CD14-positive monocyte (primary cell): ENCODE measurements around the gene KNSTRN. TPM values are rescaled to one million over a fixed set of nuclear protein-coding genes. Genes with fewer than 3 reads are reported as not detected.

ENCODE experiments used
- DNase-seq, 3 donors: peaks; one replicate each; pipeline ENCODE4 v3.0.0-alpha.2; 2011 to 2022
- H2AFZ ChIP-seq: 2 replicates; pipeline ENCODE4 v1.6.0; 2012; ENCODE audit warnings: mild to moderate bottlenecking, low read depth, low read length, inconsistent platforms; ENCODE audit not compliant: insufficient read depth, poor library complexity, severe bottlenecking
- H3K27ac ChIP-seq, 2 donors: 1 replicate in 1 of 2; 2 replicates in 1 of 2; pipeline ENCODE4 v1.5.1; 2012 to 2013; ENCODE audit warnings: low read length in 2 of 2, control low read depth in 1 of 2, inconsistent platforms in 1 of 2, low read depth in 1 of 2, mild to moderate bottlenecking in 1 of 2
- H3K27me3 ChIP-seq, 2 donors: one replicate each; pipeline versions ENCODE4 v1.6.0 to v1.6.1; 2011 to 2013; ENCODE audit warnings: low read length in 2 of 2; ENCODE audit not compliant: control insufficient read depth in 2 of 2, insufficient read depth in 2 of 2
- H3K36me3 ChIP-seq, 2 donors: replicated peaks in 1 of 2; 1 replicate in 1 of 2; 2 replicates in 1 of 2; pipeline versions ENCODE4 v1.5.1 to v1.6.1; 2012 to 2013; ENCODE audit warnings: low read length in 2 of 2, control low read depth in 1 of 2, inconsistent platforms in 1 of 2, mild to moderate bottlenecking in 1 of 2; ENCODE audit not compliant: insufficient read depth in 2 of 2, control insufficient read depth in 1 of 2
- H3K4me1 ChIP-seq, 2 donors: 1 replicate in 1 of 2; 2 replicates in 1 of 2; pipeline versions ENCODE4 v1.5.1 to v1.6.1; 2012 to 2013; ENCODE audit warnings: low read length in 2 of 2, control low read depth in 1 of 2, inconsistent platforms in 1 of 2, mild to moderate bottlenecking in 1 of 2, moderate library complexity in 1 of 2; ENCODE audit not compliant: insufficient read depth in 2 of 2, control insufficient read depth in 1 of 2
- H3K4me2 ChIP-seq: replicated peaks from 2 replicates; pipeline ENCODE3; 2012; ENCODE audit warnings: low read length, moderate library complexity, mild to moderate bottlenecking; ENCODE audit not compliant: poor library complexity, severe bottlenecking; ENCODE audit errors: extremely low read depth
- H3K4me3 ChIP-seq, 3 experiments: fragments of 200-600 bp in 1 of 3; sonication (generic) in 1 of 3; replicated peaks in 1 of 3; 1 replicate in 2 of 3; 2 replicates in 1 of 3; pipeline ENCODE4 v1.5.1; 2011 to 2013; ENCODE audit warnings: low read length in 3 of 3, mild to moderate bottlenecking in 3 of 3, control low read depth in 2 of 3, low read depth in 2 of 3, inconsistent platforms in 1 of 3, moderate library complexity in 1 of 3
- H3K79me2 ChIP-seq: 2 replicates; pipeline ENCODE4 v1.6.0; 2012; ENCODE audit warnings: mild to moderate bottlenecking, control low read depth, inconsistent platforms, low read length, moderate library complexity; ENCODE audit not compliant: insufficient read depth
- H3K9ac ChIP-seq: 2 replicates; pipeline ENCODE4 v1.6.0; 2017; ENCODE audit warnings: low read length, mild to moderate bottlenecking; ENCODE audit not compliant: insufficient read depth, poor library complexity, severe bottlenecking
- H3K9me3 ChIP-seq, 2 donors: replicated peaks in 1 of 2; 1 replicate in 1 of 2; 2 replicates in 1 of 2; pipeline versions ENCODE4 v1.5.1 to v1.6.1; 2012 to 2013; ENCODE audit warnings: low read length in 2 of 2, control low read depth in 1 of 2; ENCODE audit not compliant: control insufficient read depth in 1 of 2, insufficient read depth in 1 of 2
- H4K20me1 ChIP-seq: 2 replicates; pipeline ENCODE4 v1.6.0; 2012; ENCODE audit warnings: mild to moderate bottlenecking, low read length, control low read depth, moderate library complexity; ENCODE audit not compliant: insufficient read depth
- H3K27ac Mint-ChIP-seq, 7 donors: one replicate each; pipeline ENCODE4 v1.8.0; 2020; ENCODE audit warnings: mild to moderate bottlenecking in 7 of 7, mixed read lengths in 7 of 7, moderate library complexity in 6 of 7, inconsistent platforms in 2 of 7
- H3K27me3 Mint-ChIP-seq, 3 donors: one replicate each; pipeline ENCODE4 v1.8.0; 2021 to 2022; ENCODE audit warnings: low read depth in 3 of 3, mild to moderate bottlenecking in 3 of 3, mixed read lengths in 3 of 3, moderate library complexity in 3 of 3, inconsistent platforms in 1 of 3
- H3K36me3 Mint-ChIP-seq, 2 donors: one replicate each; pipeline ENCODE4 v1.8.0; 2020; ENCODE audit warnings: mixed read lengths in 2 of 2, inconsistent platforms in 1 of 2, mild to moderate bottlenecking in 1 of 2
- H3K4me1 Mint-ChIP-seq: one replicate; pipeline ENCODE4 v1.8.0; 2020; ENCODE audit warnings: mild to moderate bottlenecking, mixed read lengths
- H3K4me3 Mint-ChIP-seq, 2 donors: one replicate each; pipeline ENCODE4 v1.8.0; 2020; ENCODE audit warnings: mild to moderate bottlenecking in 2 of 2, mixed read lengths in 2 of 2, moderate library complexity in 1 of 2
- H3K9me3 Mint-ChIP-seq, 7 donors: one replicate each; pipeline ENCODE4 v1.8.0; 2020 to 2022; ENCODE audit warnings: mixed read lengths in 7 of 7, mild to moderate bottlenecking in 6 of 7, moderate library complexity in 6 of 7, inconsistent platforms in 2 of 7
- CTCF ChIP-seq: fragments of 200-600 bp; IDR thresholded peaks from one replicate; pipeline ENCODE4 v1.8.0; 2022; ENCODE audit warnings: antibody characterized with exemption, mild to moderate bottlenecking
- WGBS: methylation state at CpG from one replicate; pipeline ENCODE4 v1.1.5; 2013; ENCODE audit warnings: missing lambda C conversion rate; ENCODE audit not compliant: insufficient coverage; 5-methylcytosine and 5-hydroxymethylcytosine counted together
- intact Hi-C, 2 donors: fragments of 100-400 bp; cut with micrococcal nuclease; formaldehyde crosslinking; loops; one replicate each; pipeline versions ENCODE4 v1.15.0 to v1.15.1; 2023
- polyA plus RNA-seq, 3 donors: library from polyadenylated mRNA; depleted of rRNA in 1 of 3; unstranded in 2 of 3; stranded (reverse) in 1 of 3; fragments of 300-500 nt in 2 of 3; fragments of >200 nt in 1 of 3; fragmentation: Illumina TruSeq in 2 of 3; gene quantifications; 1 replicate in 2 of 3; 2 replicates in 1 of 3; pipeline ENCODE4 v1.2.3, GENCODE V29; 2012 to 2021

Gene KNSTRN
- polyA plus RNA-seq, 3 donors: 5.4 to 10.0 (median 7.9) TPM

- Mint-ChIP-seq H3K36me3 (peaks cover 46 to 62% of the 10 kb centered on the region in 2 donors), H3K9me3 (peaks cover 0 to 3% (median 0%) of the 10 kb centered on the region in 7 donors), H3K27ac (no peak overlapping the region), H3K4me3 (no peak overlapping the region), H3K4me1 (peaks cover 19% of the 10 kb centered on the region), H3K27me3 (peaks cover 2% of the 10 kb centered on the region in 3 donors)
- H3K36me3 ChIP-seq: peaks cover 50 to 55% of the 10 kb centered on the region in 2 donors
- no peak overlapping the region for H3K9ac ChIP-seq
- H3K4me3 ChIP-seq: no peak overlapping the region
- no peaks in the 10 kb centered on the region for H3K79me2 ChIP-seq
- intact Hi-C loops: no loop called here
- peaks cover 14 to 18% of the 10 kb centered on the region in 2 donors for H3K4me1 ChIP-seq
- H3K27me3 ChIP-seq: no peaks in the 10 kb centered on the region
- no peak for DNase-seq
- no peak overlapping the region for H3K27ac ChIP-seq
- no peak overlapping the region for H2AFZ ChIP-seq
- H3K9me3 ChIP-seq: no peaks in the 10 kb centered on the region
- no peak overlapping the region for H3K4me2 ChIP-seq
- no CpG with 5 or more reads among the region's 10 CpGs for WGBS
- no peak for TF ChIP-seq CTCF
- no peaks in the 10 kb centered on the region for H4K20me1 ChIP-seq
Observed at GRCh38 chr15:40418126-40418525, 35.6 kb downstream of the KNSTRN start.

- Histone ChIP-seq H3K36me3 (peaks cover 29 to 34% of the 10 kb centered on the region in 2 donors), H3K4me2 (no peak overlapping the region), H3K9ac (no peak overlapping the region), H3K27ac (no peak overlapping the region), H3K9me3 (no peaks in the 10 kb centered on the region), H2AFZ (no peak overlapping the region), H3K4me3 (no peak overlapping the region), H3K27me3 (no peaks in the 10 kb centered on the region), H3K79me2 (no peaks in the 10 kb centered on the region), H4K20me1 (no peaks in the 10 kb centered on the region), H3K4me1 (peaks cover 14 to 18% of the 10 kb centered on the region in 2 donors)
- no peak overlapping the region for H3K4me3 Mint-ChIP-seq
- DNase-seq: no peak
- H3K4me1 Mint-ChIP-seq: peaks cover 19% of the 10 kb centered on the region
- TF ChIP-seq CTCF: no peak
- intact Hi-C loops: loop anchor here (2.0 to 10.0 kb wide), 5 partner anchors 53 to 205 kb away; partner anchors contain the start of gene CCDC9B (in 1 of the 2)
- peaks cover 2 to 3% (median 2%) of the 10 kb centered on the region in 3 donors for H3K27me3 Mint-ChIP-seq
- H3K9me3 Mint-ChIP-seq: peaks cover 0 to 3% (median 0%) of the 10 kb centered on the region in 7 donors
- no peak overlapping the region for H3K27ac Mint-ChIP-seq
- H3K36me3 Mint-ChIP-seq: peaks cover 26 to 41% of the 10 kb centered on the region in 2 donors
- 84% methylated on average over 9 of the region's 11 CpGs for WGBS
Observed at GRCh38 chr15:40420071-40420713, 37.7 kb downstream of the KNSTRN start.
